ENCODE data around the gene EIF3B. TPM values are rescaled to one million over a fixed set of nuclear protein-coding genes. Genes with fewer than 3 reads are reported as not detected.
A peak's percentile ranks its signal among the peaks of the same experiment; 100 is the strongest.

EIF3B gene
- total RNA-seq, 1 donor from 2014 or later, result 132 TPM

GRCh38 chr7:2357165-2357564 lies 2.5 kb downstream of the EIF3B start:
- TF ChIP-seq CTCF (IDR thresholded peaks at IDR 0.05), result no peak
- Mint-ChIP-seq H3K4me3 (ENCODE audit: unreplicated experiment) (peak overlapping the region; percentile 22), H3K27me3 (ENCODE audit: unreplicated experiment) (no peaks in the 10 kb centered on the region), H3K9me3 (ENCODE audit: unreplicated experiment) (no peaks in the 10 kb centered on the region), H3K27ac (ENCODE audit: unreplicated experiment) (no peak overlapping the region), H3K4me1 (ENCODE audit: unreplicated experiment) (peaks cover 37% of the 10 kb centered on the region), H3K36me3 (ENCODE audit: unreplicated experiment) (peaks cover 14% of the 10 kb centered on the region)
- no peak for DNase-seq (ENCODE audit: extremely low spot score, unreplicated experiment)

GRCh38 chr7:2357571-2357970 lies 2.9 kb downstream of the EIF3B start:
- H3K4me3 Mint-ChIP-seq (ENCODE audit: unreplicated experiment), result peak overlapping the region; percentile 11
- H3K9me3 Mint-ChIP-seq (ENCODE audit: unreplicated experiment), result no peaks in the 10 kb centered on the region
- no peak for TF ChIP-seq CTCF (IDR thresholded peaks at IDR 0.05)
- no peak overlapping the region for H3K27ac Mint-ChIP-seq (ENCODE audit: unreplicated experiment)
- no peaks in the 10 kb centered on the region for H3K27me3 Mint-ChIP-seq (ENCODE audit: unreplicated experiment)
- H3K36me3 Mint-ChIP-seq (ENCODE audit: unreplicated experiment), result peaks cover 16% of the 10 kb centered on the region
- no peak for DNase-seq (ENCODE audit: extremely low spot score, unreplicated experiment)
- peaks cover 37% of the 10 kb centered on the region for H3K4me1 Mint-ChIP-seq (ENCODE audit: unreplicated experiment)

- Mint-ChIP-seq H3K36me3 (ENCODE audit: unreplicated experiment) (peaks cover 27% of the 10 kb centered on the region), H3K27me3 (ENCODE audit: unreplicated experiment) (no peaks in the 10 kb centered on the region), H3K27ac (ENCODE audit: unreplicated experiment) (no peak overlapping the region), H3K9me3 (ENCODE audit: unreplicated experiment) (no peaks in the 10 kb centered on the region), H3K4me1 (ENCODE audit: unreplicated experiment) (peaks cover 29% of the 10 kb centered on the region), H3K4me3 (ENCODE audit: unreplicated experiment) (no peak overlapping the region)
- TF ChIP-seq CTCF (IDR thresholded peaks at IDR 0.05), result no peak
- DNase-seq (ENCODE audit: extremely low spot score, unreplicated experiment), result no peak
Measured at GRCh38 chr7:2358968-2359527, 4.4 kb downstream of the EIF3B start.

GRCh38 chr7:2359610-2360009 lies 5.0 kb downstream of the EIF3B start:
- Mint-ChIP-seq H3K27me3 (ENCODE audit: unreplicated experiment) (no peaks in the 10 kb centered on the region), H3K4me3 (ENCODE audit: unreplicated experiment) (no peak overlapping the region), H3K4me1 (ENCODE audit: unreplicated experiment) (peaks cover 29% of the 10 kb centered on the region), H3K9me3 (ENCODE audit: unreplicated experiment) (no peaks in the 10 kb centered on the region), H3K36me3 (ENCODE audit: unreplicated experiment) (peaks cover 33% of the 10 kb centered on the region), H3K27ac (ENCODE audit: unreplicated experiment) (no peak overlapping the region)
- TF ChIP-seq CTCF (IDR thresholded peaks at IDR 0.05), result no peak
- DNase-seq (ENCODE audit: extremely low spot score, unreplicated experiment), result no peak

GRCh38 chr7:2360796-2361195 lies 6.2 kb downstream of the EIF3B start:
- no peak for TF ChIP-seq CTCF (IDR thresholded peaks at IDR 0.05)
- H3K27me3 Mint-ChIP-seq (ENCODE audit: unreplicated experiment), result no peaks in the 10 kb centered on the region
- DNase-seq (ENCODE audit: extremely low spot score, unreplicated experiment), result no peak
- H3K9me3 Mint-ChIP-seq (ENCODE audit: unreplicated experiment), result no peaks in the 10 kb centered on the region
- H3K4me3 Mint-ChIP-seq (ENCODE audit: unreplicated experiment), result no peak overlapping the region
- peaks cover 41% of the 10 kb centered on the region for H3K36me3 Mint-ChIP-seq (ENCODE audit: unreplicated experiment)
- H3K4me1 Mint-ChIP-seq (ENCODE audit: unreplicated experiment), result peaks cover 25% of the 10 kb centered on the region
- no peak overlapping the region for H3K27ac Mint-ChIP-seq (ENCODE audit: unreplicated experiment)
